Heart left ventricle (tissue), 16 donors: ENCODE results near the gene POU6F2. TPM values are rescaled to one million over a fixed set of nuclear protein-coding genes. Genes with fewer than 3 reads are reported as not detected.

ENCODE experiments used
- ATAC-seq, 4 donors: fragments of 200-7000 bp; cut with Tn5 transposase; one replicate each; pipeline ENCODE4 v1.9.1; 2020 to 2022; ENCODE audit warnings: moderate library complexity in 4 of 4, mild to moderate bottlenecking in 3 of 4, moderate number of reproducible peaks in 1 of 4
- DNase-seq, 5 donors: peaks; one replicate each; pipeline ENCODE4 v3.0.0-alpha.2; 2020
- H3K27ac ChIP-seq, 12 donors: fragments of 200-600 bp; sonication (generic) in 4 of 12; one replicate each; pipeline versions ENCODE4 v1.5.0 to v1.8.0; 2016 to 2022; ENCODE audit warnings: mild to moderate bottlenecking in 2 of 12
- H3K27me3 ChIP-seq, 9 donors: fragments of 200-600 bp; sonication (generic) in 2 of 9; one replicate each; pipeline versions ENCODE4 v1.5.1 to v1.8.0; 2016 to 2022; ENCODE audit warnings: mild to moderate bottlenecking in 3 of 9
- H3K36me3 ChIP-seq, 9 donors: fragments of 200-600 bp; sonication (generic) in 2 of 9; one replicate each; pipeline versions ENCODE4 v1.5.0 to v1.8.0; 2018 to 2022; ENCODE audit warnings: mild to moderate bottlenecking in 2 of 9
- H3K4me1 ChIP-seq, 12 donors: fragments of 200-600 bp; sonication (generic) in 4 of 12; one replicate each; pipeline versions ENCODE4 v1.5.0 to v1.8.0; 2016 to 2022; ENCODE audit warnings: mild to moderate bottlenecking in 3 of 12
- H3K4me3 ChIP-seq, 12 donors: fragments of 200-600 bp; sonication (generic) in 4 of 12; one replicate each; pipeline versions ENCODE4 v1.5.0 to v1.8.0; 2017 to 2022; ENCODE audit warnings: mild to moderate bottlenecking in 9 of 12, moderate library complexity in 4 of 12
- H3K9me3 ChIP-seq, 12 donors: fragments of 200-600 bp; sonication (generic) in 4 of 12; one replicate each; pipeline versions ENCODE4 v1.5.0 to v1.8.0; 2016 to 2022; ENCODE audit warnings: mild to moderate bottlenecking in 1 of 12
- CTCF ChIP-seq, 12 donors: fragments of 200-600 bp; sonication (generic) in 4 of 12; IDR thresholded peaks; one replicate each; pipeline versions ENCODE4 v1.5.0 to v1.8.0; 2018 to 2022; ENCODE audit warnings: antibody characterized with exemption in 12 of 12, mild to moderate bottlenecking in 5 of 12
- POLR2A ChIP-seq, 2 donors: fragments of 450-650 bp; IDR thresholded peaks; one replicate each; pipeline ENCODE4 v1.6.1; 2017; ENCODE audit warnings: antibody characterized with exemption in 2 of 2, mild to moderate bottlenecking in 2 of 2, moderate library complexity in 2 of 2
- WGBS, 4 donors: extraction: QIAGEN DNeasy Blood & Tissue Kit in 2 of 4; methylation state at CpG; one replicate each; pipeline versions ENCODE4 v1.1.5 to v1.1.7; 2013 to 2018; 5-methylcytosine and 5-hydroxymethylcytosine counted together
- intact Hi-C, 10 donors: fragments of 100-400 bp; cut with DNase I; formaldehyde crosslinking; loops; one replicate each; pipeline versions ENCODE4 v1.11.1 to v1.14.2; 2022
- polyA plus RNA-seq, 2 donors: library from polyadenylated mRNA; stranded (reverse); fragments of 200-250 nt; gene quantifications; one replicate each; pipeline ENCODE4 v1.2.3, GENCODE V29; 2013
- total RNA-seq, 9 donors: library from RNA; depleted of rRNA in 2 of 9; stranded (reverse); fragments of >200 nt in 2 of 9; fragmentation: NEBNext Ultra II Directional in 3 of 9; extraction: Animal tissue kit (Norgen Biotek cat#: 25700) in 3 of 9; gene quantifications; one replicate each; pipeline versions ENCODE4 v1.1.0 to v1.2.4, GENCODE V29; 2016 to 2023
- donor health status: ischemic (EF 13 %, LVEDD 7.1; RV severe dilation, severe dysfunction).
- donor health status: healthy with polysubstance abuse.
- donor health status: DM: no; HTN: yes; CAD: no.
- donor health status: DM: no; HTN: no; CAD: no.
- donor health status: ischemic (EF 25% LVEDD 6.9; RV normal size, moderate dysfunction).
- donor health status: ischemic (EF 25% LVEDD 5.7; RV mildly dilated, moderate dysfunction).
- donor health status: healthy.
- donor health status: DM: yes; HTN: yes; CAD: no.
- donor health status: ischemic (EF 35%, LVEDD 5.7; RV mildly dilated, moderate dysfunction).
- donor health status: nonischemic (EF 11% LVEDD 7.7; RV severe dilation, severe dysfunction).
- donor health status: DM: yes; HTN: yes; CAD: no.
- donor health status: PGD.
- donor health status: ischemic (EF 29% LVEDD 5.4; RV normal size, mild dysfunction).
- donor health status: nonischemic (EF 23%, LVEDD 6.1; RV moderate dilation, normal function).

The POU6F2 gene
- total and polyA plus RNA-seq, 11 donors: 0.03 to 1.2 (median 0.38) TPM; not detected in 2

- WGBS, 4 donors: 83 to 92% (median 89%) methylated on average over 6 of the region's 6 CpGs
- no peak for TF ChIP-seq CTCF (IDR thresholded peaks at IDR 0.05)
- no peak for TF ChIP-seq POLR2A (IDR thresholded peaks at IDR 0.05)
- Histone ChIP-seq H3K36me3 (no peaks in the 10 kb centered on the region), H3K4me1 (no peaks in the 10 kb centered on the region), H3K27ac (no peak overlapping the region), H3K27me3 (no peaks in the 10 kb centered on the region), H3K4me3 (no peak overlapping the region), H3K9me3 (no peaks in the 10 kb centered on the region)
- DNase-seq (no peak), ATAC-seq (no peak)
- intact Hi-C loops: no loop called here
Observed at GRCh38 chr7:39430441-39430840, 452.7 kb downstream of the POU6F2 start.

- intact Hi-C loops: no loop called here
- Histone ChIP-seq H3K4me3 (no peak overlapping the region), H3K27ac (no peak overlapping the region), H3K36me3 (no peaks in the 10 kb centered on the region), H3K9me3 (no peaks in the 10 kb centered on the region), H3K4me1 (no peaks in the 10 kb centered on the region), H3K27me3 (no peaks in the 10 kb centered on the region)
- WGBS, 4 donors: 77 to 94% (median 90%) methylated on average over 7 to 8 of the region's 8 CpGs
- no peak for TF ChIP-seq CTCF (IDR thresholded peaks at IDR 0.05)
- no peak for TF ChIP-seq POLR2A (IDR thresholded peaks at IDR 0.05)
- no peak for ATAC-seq
- DNase-seq: no peak
Observed at GRCh38 chr7:39430909-39431641, 453.4 kb downstream of the POU6F2 start.

GRCh38 chr7:39432368-39432767, 454.7 kb downstream of the POU6F2 start:
- no peaks in the 10 kb centered on the region for H3K36me3 ChIP-seq
- no peak for DNase-seq
- no peak overlapping the region for H3K27ac ChIP-seq
- H3K4me1 ChIP-seq: no peaks in the 10 kb centered on the region
- 60 to 67% (median 64%) methylated on average over 3 of the region's 3 CpGs for WGBS, 4 donors
- TF ChIP-seq POLR2A (IDR thresholded peaks at IDR 0.05): no peak
- TF ChIP-seq CTCF (IDR thresholded peaks at IDR 0.05): no peak
- intact Hi-C loops: no loop called here
- H3K27me3 ChIP-seq: no peaks in the 10 kb centered on the region
- no peak overlapping the region for H3K4me3 ChIP-seq
- no peak for ATAC-seq
- H3K9me3 ChIP-seq: no peaks in the 10 kb centered on the region

GRCh38 chr7:39432807-39433416, 455.2 kb downstream of the POU6F2 start:
- ATAC-seq (no peak), DNase-seq (no peak)
- no peaks in the 10 kb centered on the region for H3K36me3 ChIP-seq
- H3K27ac ChIP-seq: no peak overlapping the region
- WGBS, 4 donors: 70 to 77% (median 76%) methylated on average over 13 of the region's 13 CpGs
- H3K9me3 ChIP-seq: no peaks in the 10 kb centered on the region
- TF ChIP-seq POLR2A (IDR thresholded peaks at IDR 0.05): no peak
- no peak for TF ChIP-seq CTCF (IDR thresholded peaks at IDR 0.05)
- intact Hi-C loops: no loop called here
- no peaks in the 10 kb centered on the region for H3K4me1 ChIP-seq
- no peak overlapping the region for H3K4me3 ChIP-seq
- H3K27me3 ChIP-seq: no peaks in the 10 kb centered on the region
